ENCODE measurements around the gene HPSE2. TPM values are rescaled to one million over a fixed set of nuclear protein-coding genes. Genes with fewer than 3 reads are reported as not detected.
A peak's percentile ranks its signal among the peaks of the same experiment; 100 is the strongest.

Gene HPSE2
- total RNA-seq, 3 donors from 2014 or later, result 2.7 to 8.0 (median 5.9) TPM

DNA sequence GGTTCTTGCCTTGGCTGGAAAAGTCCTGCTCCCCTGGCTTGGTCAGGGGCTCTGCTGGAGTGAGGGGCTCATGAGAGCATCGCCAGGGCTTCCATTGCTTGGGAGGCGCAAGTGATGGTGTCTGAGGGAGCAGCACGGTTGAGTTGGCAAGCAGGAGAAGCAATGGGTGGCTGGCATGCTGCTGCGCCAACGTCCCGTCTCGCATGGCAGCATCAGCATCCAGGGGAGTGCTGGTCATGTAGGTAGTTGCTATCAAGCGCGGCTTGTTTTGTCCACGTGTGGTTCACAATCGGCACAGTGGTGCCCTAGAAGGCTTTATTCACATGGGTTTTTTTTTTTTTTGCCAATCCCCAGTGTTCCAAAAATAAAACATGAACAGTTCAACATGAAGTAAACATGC is 824.5 kb downstream of the HPSE2 start:
- Histone ChIP-seq H3K36me3 (no peaks in the 10 kb centered on the region), H3K27ac (no peak overlapping the region), H3K4me1 (peaks cover 5 to 15% of the 10 kb centered on the region in 2 donors), H3K4me3 (no peak overlapping the region), H3K9me3 (no peaks in the 10 kb centered on the region), H3K27me3 (no peaks in the 10 kb centered on the region)
- intact Hi-C loops (cut with DNase I; ENCODE audit: low total_unique reads), result loop anchor here (5.0 kb wide), 1 partner anchor 214 kb away; no protein-coding TSS in a partner anchor
- TF ChIP-seq POLR2A (IDR thresholded peaks at IDR 0.05) (no peak), POLR2AphosphoS5 (IDR thresholded peaks at IDR 0.05) (no peak)
- TF ChIP-seq, protein P1, sequence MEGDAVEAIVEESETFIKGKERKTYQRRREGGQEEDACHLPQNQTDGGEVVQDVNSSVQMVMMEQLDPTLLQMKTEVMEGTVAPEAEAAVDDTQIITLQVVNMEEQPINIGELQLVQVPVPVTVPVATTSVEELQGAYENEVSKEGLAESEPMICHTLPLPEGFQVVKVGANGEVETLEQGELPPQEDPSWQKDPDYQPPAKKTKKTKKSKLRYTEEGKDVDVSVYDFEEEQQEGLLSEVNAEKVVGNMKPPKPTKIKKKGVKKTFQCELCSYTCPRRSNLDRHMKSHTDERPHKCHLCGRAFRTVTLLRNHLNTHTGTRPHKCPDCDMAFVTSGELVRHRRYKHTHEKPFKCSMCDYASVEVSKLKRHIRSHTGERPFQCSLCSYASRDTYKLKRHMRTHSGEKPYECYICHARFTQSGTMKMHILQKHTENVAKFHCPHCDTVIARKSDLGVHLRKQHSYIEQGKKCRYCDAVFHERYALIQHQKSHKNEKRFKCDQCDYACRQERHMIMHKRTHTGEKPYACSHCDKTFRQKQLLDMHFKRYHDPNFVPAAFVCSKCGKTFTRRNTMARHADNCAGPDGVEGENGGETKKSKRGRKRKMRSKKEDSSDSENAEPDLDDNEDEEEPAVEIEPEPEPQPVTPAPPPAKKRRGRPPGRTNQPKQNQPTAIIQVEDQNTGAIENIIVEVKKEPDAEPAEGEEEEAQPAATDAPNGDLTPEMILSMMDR (IDR thresholded peaks at IDR 0.05), result no peak
- DNase-seq (ENCODE audit: low spot score in 2 of 2), result no peak

DNA sequence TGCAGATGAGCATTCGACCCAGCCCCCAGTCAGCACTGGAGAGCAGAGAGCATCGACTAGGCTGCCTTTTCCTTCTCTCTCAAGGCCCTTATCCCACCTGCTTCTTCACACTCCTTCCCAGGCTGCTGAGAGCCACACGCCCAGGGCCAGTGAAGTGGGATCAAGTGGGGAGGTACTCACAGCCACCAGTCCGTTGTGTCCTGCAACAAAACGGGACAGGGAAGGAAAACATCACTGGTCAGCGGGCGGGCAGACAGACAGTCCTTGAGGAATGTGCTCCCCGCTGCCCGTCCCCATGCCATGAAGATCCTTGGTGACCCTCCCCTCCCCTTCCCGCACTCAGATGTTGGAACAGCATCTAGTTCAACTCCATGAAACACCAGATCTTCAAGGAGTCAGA is 824.9 kb downstream of the HPSE2 start:
- Histone ChIP-seq H3K27ac (no peak overlapping the region), H3K4me3 (no peak overlapping the region), H3K27me3 (no peaks in the 10 kb centered on the region), H3K9me3 (no peaks in the 10 kb centered on the region), H3K4me1 (peaks cover 5 to 14% of the 10 kb centered on the region in 2 donors), H3K36me3 (no peaks in the 10 kb centered on the region)
- DNase-seq (ENCODE audit: low spot score in 2 of 2), result no peak
- intact Hi-C loops (cut with DNase I; ENCODE audit: low total_unique reads), result loop anchor here (5.0 kb wide), 1 partner anchor 213 kb away; no protein-coding TSS in a partner anchor
- TF ChIP-seq POLR2A (IDR thresholded peaks at IDR 0.05) (no peak), POLR2AphosphoS5 (IDR thresholded peaks at IDR 0.05) (no peak)
- TF ChIP-seq, protein P1 (IDR thresholded peaks at IDR 0.05), result no peak

DNA sequence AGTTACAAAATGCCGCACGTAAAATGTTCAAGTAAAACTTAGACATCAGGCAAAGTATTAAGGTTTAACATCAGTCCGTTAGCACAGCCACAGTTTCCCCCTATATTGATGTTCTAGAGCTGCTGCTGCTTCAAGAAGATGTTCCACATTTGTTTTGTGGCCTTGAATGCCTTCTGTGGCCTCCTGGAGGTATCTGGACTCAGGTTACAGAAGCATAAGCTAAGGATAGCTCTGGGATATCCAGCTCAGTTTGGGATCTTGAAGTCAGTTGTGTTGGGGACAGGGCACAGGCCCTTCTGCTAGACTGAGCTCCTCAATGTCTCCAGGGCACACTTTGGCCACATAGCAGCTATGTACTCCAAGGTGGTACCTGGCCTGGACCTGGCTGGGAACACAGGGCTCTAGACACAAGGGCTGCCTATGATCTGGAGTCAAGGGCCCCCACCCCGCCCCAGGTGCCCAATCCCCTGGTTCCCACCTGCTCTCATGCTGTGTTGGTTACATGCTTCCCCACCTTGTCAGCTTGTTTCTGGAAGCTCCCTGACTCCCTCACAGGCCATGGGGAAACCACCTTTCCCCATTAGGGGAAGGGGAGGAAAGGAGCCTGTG is 825.4 kb downstream of the HPSE2 start:
- intact Hi-C loops (cut with DNase I; ENCODE audit: low total_unique reads), result loop anchor here (5.0 kb wide), 1 partner anchor 213 kb away; no protein-coding TSS in a partner anchor
- Histone ChIP-seq H3K9me3 (no peaks in the 10 kb centered on the region), H3K4me1 (peaks cover under 1 to 9% of the 10 kb centered on the region in 2 donors)

DNA sequence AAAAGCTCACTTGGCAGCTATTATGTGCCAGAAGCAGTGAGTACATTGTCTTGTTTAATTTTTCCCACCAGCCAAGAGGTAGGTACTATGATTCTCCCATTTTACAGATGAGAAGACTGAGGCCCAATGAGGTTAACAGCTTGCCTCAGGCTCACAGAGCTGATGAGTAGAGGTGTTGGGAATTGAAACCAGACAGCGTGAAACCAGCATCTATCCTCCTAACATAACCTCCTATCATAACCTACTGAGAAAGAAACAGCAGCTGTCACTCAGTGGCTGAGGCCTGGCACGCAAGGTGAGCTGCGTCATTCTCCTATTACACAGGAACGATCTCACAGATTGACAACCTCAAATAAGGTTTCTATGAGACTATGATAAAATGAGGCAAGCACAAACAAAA is 826.9 kb downstream of the HPSE2 start:
- intact Hi-C loops (cut with DNase I; ENCODE audit: low total_unique reads), result no loop called here
- DNase-seq (ENCODE audit: low spot score in 2 of 2), result no peak
- no peaks in the 10 kb centered on the region for H3K9me3 ChIP-seq
- no peaks in the 10 kb centered on the region for H3K27me3 ChIP-seq
- TF ChIP-seq, protein P1 (IDR thresholded peaks at IDR 0.05), result no peak
- TF ChIP-seq POLR2A (IDR thresholded peaks at IDR 0.05), result no peak
- no peak for TF ChIP-seq POLR2AphosphoS5 (IDR thresholded peaks at IDR 0.05)
- peak overlapping the region in 1 of 2 donors; percentile 8 for H3K27ac ChIP-seq
- no peaks in the 10 kb centered on the region for H3K4me1 ChIP-seq
- H3K36me3 ChIP-seq, result no peaks in the 10 kb centered on the region
- no peak overlapping the region for H3K4me3 ChIP-seq

More for the DNA sequence above, 825.4 kb downstream of the HPSE2 start:
- no peak for DNase-seq (ENCODE audit: low spot score in 2 of 2)
- no peak overlapping the region for H3K4me3 ChIP-seq
- no peak for TF ChIP-seq POLR2AphosphoS5 (IDR thresholded peaks at IDR 0.05)
- no peak for TF ChIP-seq POLR2A (IDR thresholded peaks at IDR 0.05)
- TF ChIP-seq, protein P1 (IDR thresholded peaks at IDR 0.05), result no peak
- H3K27me3 ChIP-seq, result no peaks in the 10 kb centered on the region
- H3K36me3 ChIP-seq, result no peaks in the 10 kb centered on the region
- H3K27ac ChIP-seq, result no peak overlapping the region

DNA sequence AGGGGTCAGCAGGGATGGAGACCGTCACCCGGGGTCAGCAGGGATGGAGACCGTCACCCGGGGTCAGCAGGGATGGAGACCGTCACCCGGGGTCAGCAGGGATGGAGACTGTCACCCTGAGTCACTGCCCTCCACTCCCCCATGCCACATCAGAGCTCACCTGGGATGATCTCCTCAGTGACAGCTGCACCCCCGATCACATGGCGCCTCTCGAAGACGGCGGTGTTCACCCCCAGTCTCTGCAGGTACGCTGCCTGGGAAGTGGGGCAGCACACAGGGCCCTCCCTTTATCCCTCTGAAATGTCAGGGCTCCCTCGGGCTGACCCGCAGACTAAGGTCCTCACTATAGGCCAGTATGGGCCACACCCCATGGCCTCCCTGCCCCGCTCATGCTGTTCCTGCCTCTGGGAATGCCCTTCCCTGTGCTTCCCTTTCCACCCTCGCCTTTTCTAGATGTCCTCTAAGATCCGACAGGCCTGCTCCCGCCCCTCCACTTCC is 827.9 kb downstream of the HPSE2 start:
- Histone ChIP-seq H3K36me3 (no peaks in the 10 kb centered on the region), H3K27me3 (no peaks in the 10 kb centered on the region), H3K27ac (no peak overlapping the region), H3K9me3 (no peaks in the 10 kb centered on the region), H3K4me3 (no peak overlapping the region), H3K4me1 (no peaks in the 10 kb centered on the region)
- TF ChIP-seq POLR2AphosphoS5 (IDR thresholded peaks at IDR 0.05) (no peak), POLR2A (IDR thresholded peaks at IDR 0.05) (no peak)
- TF ChIP-seq, protein P1 (IDR thresholded peaks at IDR 0.05), result no peak
- intact Hi-C loops (cut with DNase I; ENCODE audit: low total_unique reads), result no loop called here
- no peak for DNase-seq (ENCODE audit: low spot score in 2 of 2)
